GM18519 (cell line): ENCODE data around the gene PLB1.

ENCODE experiments used
- ATAC-seq: cut with Tn5 transposase; IDR thresholded peaks from one replicate; pipeline ENCODE4 v1.9.1; 2021; ENCODE audit warnings: mild to moderate bottlenecking, moderate library complexity; ENCODE audit not compliant: unreplicated experiment, low FRiP score

PLB1 gene

GRCh38 chr2:28556303-28556702, 60.4 kb downstream of the PLB1 start:
- no peak for ATAC-seq

DNA sequence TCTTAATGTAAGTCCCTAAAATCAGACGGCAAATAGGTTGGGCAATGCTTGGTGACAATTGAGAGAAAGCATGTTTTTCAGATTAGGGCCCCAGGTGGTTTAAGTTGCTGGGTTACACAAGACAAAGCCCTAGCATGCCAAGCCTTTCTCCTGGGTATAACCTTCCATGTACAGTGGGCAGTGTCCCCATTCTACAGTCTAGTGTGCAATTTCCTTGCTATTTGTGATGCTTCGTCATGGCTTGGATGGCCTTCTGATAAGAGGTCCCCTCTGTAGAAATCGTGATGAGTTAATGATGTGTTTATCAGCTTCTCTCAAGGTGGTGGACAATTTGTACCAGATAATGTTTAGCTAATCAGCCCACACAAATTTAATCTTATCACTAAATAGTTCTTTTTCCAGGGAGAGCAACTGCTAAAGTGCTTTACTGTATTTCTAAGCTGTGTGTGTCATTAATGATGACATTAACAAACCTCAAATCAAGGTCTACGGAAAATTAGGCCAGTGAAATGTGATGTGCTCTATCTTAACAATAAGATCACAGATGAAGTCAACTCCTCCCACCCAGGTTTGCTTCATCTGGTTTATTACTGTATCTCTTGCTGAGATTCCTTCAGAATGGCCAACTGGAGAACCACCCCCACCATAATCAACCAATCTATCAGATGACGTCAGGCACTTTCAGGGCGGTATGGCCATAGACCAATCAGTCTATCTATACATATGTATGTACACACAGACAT, 61.7 kb downstream of the PLB1 start:
- ATAC-seq, result no peak

DNA sequence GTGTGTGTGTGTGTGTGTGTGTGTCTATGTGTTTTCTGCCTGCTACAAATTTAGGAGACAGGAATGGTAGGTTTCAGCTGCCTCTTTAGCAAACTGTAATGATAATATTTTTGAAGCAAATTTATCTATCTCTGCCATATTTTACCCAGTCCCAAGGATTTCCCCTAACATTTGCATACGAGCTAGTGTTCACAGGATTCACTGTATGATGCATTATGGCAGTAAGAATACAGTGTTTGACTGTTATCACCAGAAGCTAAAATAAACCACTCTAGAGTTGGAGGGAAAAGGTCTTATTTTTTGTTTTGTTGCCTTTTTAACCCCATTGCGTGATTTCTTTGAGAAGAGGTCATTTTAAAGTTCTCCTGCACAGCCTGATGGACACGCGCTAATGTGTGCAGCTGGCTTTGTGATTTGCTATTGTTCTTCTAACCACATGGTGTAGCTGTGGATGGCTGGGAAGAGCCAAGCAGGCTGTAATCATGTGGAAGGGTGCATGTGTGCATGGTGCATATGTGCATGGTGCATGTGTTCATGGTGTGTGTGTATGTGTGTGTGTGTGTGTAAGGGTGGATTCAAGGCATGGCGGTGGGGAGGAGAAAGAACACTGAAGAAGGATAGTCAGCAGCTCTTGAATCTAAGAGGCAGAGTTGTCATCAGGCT, 62.4 kb downstream of the PLB1 start:
- no peak for ATAC-seq

- no peak for ATAC-seq
Observed at GRCh38 chr2:28558918-28559317, 63.1 kb downstream of the PLB1 start.

GRCh38 chr2:28563869-28564268, 68.0 kb downstream of the PLB1 start:
- no peak for ATAC-seq

DNA sequence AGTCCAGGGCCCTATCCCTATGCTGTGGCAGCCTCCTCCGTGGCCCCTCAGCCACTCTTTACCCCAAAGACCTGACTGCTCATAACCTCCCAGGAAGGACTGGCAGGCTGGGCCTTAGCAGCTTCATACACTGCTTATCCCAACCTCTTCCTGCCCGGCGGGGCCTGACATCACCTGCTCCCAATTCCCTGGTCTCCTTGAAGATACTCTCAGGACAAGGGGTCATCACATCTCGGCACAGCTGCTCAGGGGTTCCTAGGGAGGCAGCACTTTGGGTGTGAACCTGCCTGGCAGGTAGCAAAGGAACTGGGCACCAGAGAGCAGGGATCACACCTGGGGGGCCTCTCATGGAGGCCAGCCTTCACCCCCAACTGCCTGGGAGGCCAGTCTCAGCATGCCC, 68.5 kb downstream of the PLB1 start:
- no peak for ATAC-seq

DNA sequence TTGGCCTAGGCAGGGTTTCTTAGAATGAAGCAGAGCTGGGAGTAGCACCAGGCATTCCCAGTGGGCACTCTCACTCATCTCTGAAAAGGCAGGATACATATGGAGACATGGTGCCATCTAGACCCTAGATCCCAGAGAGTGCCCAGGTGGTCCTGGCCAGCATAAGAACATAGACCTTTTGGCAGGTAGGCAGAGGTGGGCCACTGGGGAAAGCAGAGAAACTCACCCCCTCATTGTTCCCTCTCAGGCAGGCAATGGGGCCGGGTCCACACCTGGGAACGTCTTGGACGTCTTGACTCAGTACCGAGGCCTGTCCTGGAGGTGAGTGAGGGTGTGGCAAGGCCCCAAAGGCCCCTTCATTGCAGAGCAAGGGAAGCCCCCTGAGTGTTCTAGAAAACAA, 69.2 kb downstream of the PLB1 start:
- no peak for ATAC-seq

DNA sequence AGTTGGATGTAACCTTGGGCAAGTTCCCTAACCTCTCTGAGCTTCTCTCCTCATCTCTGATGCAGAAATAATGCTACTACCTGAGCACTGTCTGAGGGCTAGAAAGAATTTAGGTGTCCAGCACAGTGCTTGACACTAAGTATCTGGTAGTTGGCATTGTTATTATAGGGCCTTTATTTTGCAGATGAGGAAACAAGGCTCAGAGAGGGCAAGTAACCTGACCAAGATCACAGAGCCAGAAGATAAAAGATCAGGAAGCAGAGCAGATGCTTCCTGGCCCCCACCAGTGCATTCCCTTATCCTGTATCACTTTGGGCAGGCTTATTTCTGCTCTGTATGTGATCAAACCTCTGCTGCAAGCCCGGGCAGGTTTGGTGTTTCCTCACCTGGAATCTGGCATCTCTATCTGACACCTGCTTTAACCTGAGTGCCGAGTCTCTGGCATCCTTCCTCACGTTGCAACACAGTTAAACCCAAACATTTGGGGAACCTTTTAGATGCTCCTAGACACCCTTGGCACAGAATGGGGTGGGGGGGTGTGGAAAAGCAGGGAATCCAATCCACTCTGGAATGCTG, 69.9 kb downstream of the PLB1 start:
- no peak for ATAC-seq

- peak; percentile 76 for ATAC-seq
Observed at GRCh38 chr2:28566521-28567041, 70.7 kb downstream of the PLB1 start.

GRCh38 chr2:28567061-28567471, 71.2 kb downstream of the PLB1 start:
- no peak for ATAC-seq

- no peak for ATAC-seq
Observed at GRCh38 chr2:28568036-28568435, 72.2 kb downstream of the PLB1 start.

DNA sequence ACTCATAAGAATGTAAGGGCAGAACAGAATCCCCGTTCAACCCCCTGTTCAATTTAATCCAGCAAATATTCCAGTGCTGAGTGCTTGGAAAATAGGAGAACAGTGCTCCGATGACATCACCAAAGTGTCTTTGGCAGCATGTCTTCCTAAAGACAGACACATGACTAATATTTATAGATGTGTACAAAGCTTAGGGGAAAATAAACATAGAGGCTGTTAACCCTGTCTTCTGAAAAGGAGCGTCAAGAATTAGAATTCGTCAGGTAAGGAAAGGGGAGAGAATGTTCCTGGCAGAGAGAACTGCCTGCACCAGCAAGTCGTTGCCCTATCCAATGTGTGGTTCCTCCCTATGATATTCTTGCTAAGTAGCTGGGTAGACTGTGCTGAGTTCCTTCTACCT, 72.7 kb downstream of the PLB1 start:
- ATAC-seq, result no peak

GRCh38 chr2:28570431-28570830, 74.6 kb downstream of the PLB1 start:
- no peak for ATAC-seq

- no peak for ATAC-seq
Observed at GRCh38 chr2:28576714-28577113, 80.9 kb downstream of the PLB1 start.

DNA sequence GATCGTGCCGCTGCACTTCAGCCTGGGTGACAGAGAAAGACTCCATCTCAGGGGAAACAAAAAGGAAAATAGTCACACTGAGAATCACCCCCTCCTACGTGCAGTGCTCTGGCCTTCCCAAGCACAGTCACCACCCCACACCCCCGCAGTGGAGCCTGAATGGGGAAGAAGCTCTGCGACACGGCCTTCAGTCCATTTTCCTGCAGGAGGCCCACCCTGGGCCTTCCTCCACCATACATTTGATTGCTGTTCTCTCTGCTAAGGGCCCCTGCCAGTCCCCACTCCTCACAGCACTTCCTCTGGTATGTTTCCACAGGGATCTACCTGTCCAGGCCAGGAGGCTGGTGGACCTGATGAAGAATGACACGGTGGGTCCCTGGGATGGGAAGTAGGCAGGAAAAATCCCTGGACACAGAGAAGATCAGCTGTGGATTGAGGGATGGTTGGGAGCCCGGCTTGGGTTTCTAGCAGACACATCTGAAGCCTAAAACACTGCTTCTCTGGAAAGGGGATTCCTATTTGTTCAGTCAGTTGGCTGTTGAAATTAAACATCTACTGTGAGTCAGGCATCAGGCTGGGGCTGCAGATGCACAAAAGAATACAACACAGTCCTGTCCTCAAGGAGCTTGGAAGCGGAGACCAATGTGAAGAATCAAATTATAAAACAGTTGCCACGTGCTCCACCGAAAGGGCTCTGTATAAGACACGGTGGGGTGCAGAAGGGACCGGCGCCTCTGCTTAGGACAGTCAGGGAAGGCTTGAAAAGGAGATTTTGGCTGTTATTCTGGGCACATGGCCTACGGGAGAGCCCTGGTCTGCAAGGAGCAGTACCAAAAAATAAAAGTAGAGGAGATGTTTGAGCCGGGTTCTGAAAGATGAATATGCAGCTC, 82.2 kb downstream of the PLB1 start:
- ATAC-seq, result no peak

DNA sequence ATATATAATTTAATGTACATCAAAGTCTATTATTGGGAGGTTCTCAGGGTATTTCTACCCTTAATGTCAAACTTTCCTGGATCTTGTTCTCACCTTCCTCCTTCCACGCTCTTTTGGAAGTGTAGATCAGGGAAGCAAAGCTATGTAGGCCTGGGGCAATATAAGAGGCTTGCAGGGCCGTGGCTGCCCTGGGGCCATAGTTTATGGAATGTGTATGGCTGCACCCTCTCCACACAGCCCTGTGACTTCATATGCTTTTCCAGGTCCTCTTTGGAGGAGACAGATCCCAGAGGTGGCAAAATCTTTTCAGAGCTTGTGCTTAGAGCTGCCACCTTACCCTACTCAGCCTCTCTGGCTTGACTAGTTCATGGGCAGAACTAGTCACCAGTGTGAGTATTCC, 82.9 kb downstream of the PLB1 start:
- no peak for ATAC-seq

DNA sequence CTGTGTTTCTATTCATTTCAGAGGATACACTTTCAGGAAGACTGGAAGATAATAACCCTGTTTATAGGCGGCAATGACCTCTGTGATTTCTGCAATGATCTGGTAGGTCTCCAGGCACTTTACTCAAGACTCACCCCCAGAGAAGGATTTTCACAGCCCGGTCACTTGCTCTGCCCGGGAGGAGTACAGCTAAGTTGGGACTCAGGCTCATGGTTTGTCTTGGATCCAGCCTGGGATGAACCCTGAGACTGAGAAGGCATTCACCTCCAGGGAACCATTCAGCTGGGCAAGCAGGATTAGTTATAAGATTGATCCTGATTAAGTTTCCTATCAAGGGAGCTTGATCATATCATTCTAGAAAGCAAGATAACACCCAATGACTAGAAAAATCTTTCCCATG, 83.7 kb downstream of the PLB1 start:
- no peak for ATAC-seq

DNA sequence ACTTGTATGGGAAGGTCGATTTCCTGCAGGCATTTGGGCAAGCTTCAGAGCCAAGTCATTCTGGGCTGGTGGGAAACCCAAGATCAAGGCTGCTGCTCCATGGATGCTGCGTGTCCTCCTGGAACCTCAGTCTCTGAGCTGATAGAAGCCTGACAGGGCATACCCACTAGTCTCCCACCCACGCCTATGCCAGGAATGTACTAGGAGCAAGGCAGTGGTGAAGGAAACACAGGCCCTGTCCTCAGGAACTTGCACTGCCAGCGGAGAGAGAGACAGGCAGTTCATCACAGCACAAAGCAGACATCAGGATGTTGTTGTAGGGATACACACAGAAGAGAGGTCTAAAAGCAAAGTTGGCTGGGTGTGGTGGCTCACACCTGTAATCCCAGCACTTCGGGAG, 84.2 kb downstream of the PLB1 start:
- ATAC-seq, result no peak

DNA sequence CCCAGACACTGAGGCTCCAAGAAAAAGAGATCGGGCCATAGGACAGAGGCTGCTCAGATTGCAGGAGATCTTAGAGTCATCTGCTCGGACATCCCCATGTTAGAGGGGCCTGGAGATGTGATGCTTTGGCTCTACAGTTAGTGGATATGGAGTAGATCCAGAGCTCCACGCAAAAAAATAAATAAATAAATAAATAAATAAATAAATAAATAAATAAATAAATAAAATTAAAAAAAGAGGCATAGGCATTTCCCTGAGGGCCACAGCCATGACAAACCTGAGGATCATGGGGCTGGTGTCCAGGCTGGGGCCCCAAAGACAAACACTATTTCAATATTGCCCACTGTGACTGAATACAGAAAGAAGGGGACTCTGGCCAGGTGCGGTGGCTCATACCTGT, 85.5 kb downstream of the PLB1 start:
- no peak for ATAC-seq

- ATAC-seq, result no peak
Observed at GRCh38 chr2:28582152-28582551, 86.3 kb downstream of the PLB1 start.

GRCh38 chr2:28582595-28582994, 86.7 kb downstream of the PLB1 start:
- ATAC-seq, result no peak
